ENCODE measurements around the gene UBXN1. TPM values are rescaled to one million over a fixed set of nuclear protein-coding genes. Genes with fewer than 3 reads are reported as not detected.

UBXN1 gene
- polyA plus RNA-seq (ENCODE audit: insufficient read length in 10 of 10) = 100 to 1,000 TPM in 9 of 10 donors, 10 to 100 TPM in 1; 96.1 to 155 (median 130) TPM
- long read RNA-seq, donor 1, transcript UBXN1-202 (9 exons, 1,153 nt) = major isoform, 38 of 59 reads
- long read RNA-seq, donor 1, transcript UBXN1-216 (5 exons, 739 nt) = minor isoform, 10 of 59 reads
- long read RNA-seq, donor 1, partial matches to known transcripts = 6 of 59 reads
- long read RNA-seq, donor 1, other reads (novel, unspliced or antisense) = 0 of 59 reads
- long read RNA-seq, donor 2, transcript UBXN1-216 (5 exons, 739 nt) = minor isoform, 6 of 47 reads
- long read RNA-seq, donor 2, transcript UBXN1-202 (9 exons, 1,153 nt) = major isoform, 36 of 47 reads
- long read RNA-seq, donor 2, partial matches to known transcripts = 0 of 47 reads
- long read RNA-seq, donor 2, other reads (novel, unspliced or antisense) = 0 of 47 reads
- long read RNA-seq, donor 3 = 0 reads
- long read RNA-seq, donor 4, transcript UBXN1-202 (9 exons, 1,153 nt) = major isoform, 31 of 37 reads
- long read RNA-seq, donor 4, partial matches to known transcripts = 0 of 37 reads
- long read RNA-seq, donor 4, other reads (novel, unspliced or antisense) = 0 of 37 reads
- long read RNA-seq, donor 5, transcript UBXN1-216 (5 exons, 739 nt) = minor isoform, 31 of 79 reads
- long read RNA-seq, donor 5, transcript UBXN1-202 (9 exons, 1,153 nt) = major isoform, 37 of 79 reads
- long read RNA-seq, donor 5, partial matches to known transcripts = 6 of 79 reads
- long read RNA-seq, donor 5, other reads (novel, unspliced or antisense) = 0 of 79 reads
- long read RNA-seq, donor 6, transcript UBXN1-216 (5 exons, 739 nt) = minor isoform, 10 of 61 reads
- long read RNA-seq, donor 6, transcript UBXN1-202 (9 exons, 1,153 nt) = major isoform, 34 of 61 reads
- long read RNA-seq, donor 6, partial matches to known transcripts = 12 of 61 reads
- long read RNA-seq, donor 6, other reads (novel, unspliced or antisense) = 0 of 61 reads
- long read RNA-seq, donor 7, transcript UBXN1-216 (5 exons, 739 nt) = minor isoform, 8 of 42 reads
- long read RNA-seq, donor 7, transcript UBXN1-202 (9 exons, 1,153 nt) = major isoform, 28 of 42 reads
- long read RNA-seq, donor 7, partial matches to known transcripts = 0 of 42 reads
- long read RNA-seq, donor 7, other reads (novel, unspliced or antisense) = 0 of 42 reads
- long read RNA-seq, donor 8, transcript UBXN1-216 (5 exons, 739 nt) = minor isoform, 9 of 44 reads
- long read RNA-seq, donor 8, transcript UBXN1-202 (9 exons, 1,153 nt) = major isoform, 27 of 44 reads
- long read RNA-seq, donor 8, partial matches to known transcripts = 5 of 44 reads
- long read RNA-seq, donor 8, other reads (novel, unspliced or antisense) = 0 of 44 reads
- long read RNA-seq, donor 9, transcript UBXN1-202 (9 exons, 1,153 nt) = major isoform, 7 of 9 reads
- long read RNA-seq, donor 9, partial matches to known transcripts = 0 of 9 reads
- long read RNA-seq, donor 9, other reads (novel, unspliced or antisense) = 0 of 9 reads

GRCh38 chr11:62678770-62679696, at the start of gene UBXN1:
Gene UBXN1 (minus strand): TSS chr11:62679073. CDS start chr11:62678923, 150 bp downstream.
- DNase-seq = peak; percentile 88 to 97 (median 94)

- DNase-seq = peak; percentile 90 to 96 (median 91)
Observed at GRCh38 chr11:62728171-62728988, 49.5 kb upstream of the UBXN1 start, which contains the start of gene TTC9C. Gene TTC9C (plus strand): TSS chr11:62728486. CDS start chr11:62728849, 363 bp downstream.

GRCh38 chr11:62727872-62728170, 48.9 kb upstream of the UBXN1 start:
- peak; percentile 96 to 99 (median 99) for DNase-seq

- peak; percentile 100 for DNase-seq
Observed at GRCh38 chr11:62727165-62727871, 48.4 kb upstream of the UBXN1 start, which contains the start of gene HNRNPUL2. Gene HNRNPUL2 (minus strand): TSS chr11:62727457. CDS start chr11:62727156, 301 bp downstream.

- DNase-seq = no peak
Observed at GRCh38 chr11:62726915-62727164, 48.0 kb upstream of the UBXN1 start.

- DNase-seq = no peak
Observed at GRCh38 chr11:62726156-62726914, 47.5 kb upstream of the UBXN1 start.

GRCh38 chr11:62725646-62726045, 46.8 kb upstream of the UBXN1 start:
- DNase-seq = no peak

- no peak for DNase-seq
Observed at GRCh38 chr11:62724171-62724570, 45.3 kb upstream of the UBXN1 start.

- DNase-seq = no peak
Observed at GRCh38 chr11:62721994-62722393, 43.1 kb upstream of the UBXN1 start.

- DNase-seq = no peak
Observed at GRCh38 chr11:62719302-62719978, 40.6 kb upstream of the UBXN1 start.

- DNase-seq = no peak
Observed at GRCh38 chr11:62716816-62717215, 37.9 kb upstream of the UBXN1 start.

GRCh38 chr11:62716206-62716605, 37.3 kb upstream of the UBXN1 start:
- no peak for DNase-seq

- DNase-seq = no peak
Observed at GRCh38 chr11:62715150-62716130, 36.6 kb upstream of the UBXN1 start.

- DNase-seq = no peak
Observed at GRCh38 chr11:62713343-62713742, 34.5 kb upstream of the UBXN1 start.

- no peak for DNase-seq
Observed at GRCh38 chr11:62712861-62713260, 34.0 kb upstream of the UBXN1 start.

- no peak for DNase-seq
Observed at GRCh38 chr11:62712276-62712812, 33.5 kb upstream of the UBXN1 start.

Data from muscle of back (tissue), 13 donors.